VCaP (cell line): ENCODE measurements around the gene RARG.

Source experiments
- H3K27ac ChIP-seq: fragments of 450-650 bp; 2 replicates; pipeline ENCODE4 v1.5.1; 2017
- CTCF ChIP-seq: fragments of 450-650 bp; conservative IDR thresholded peaks from 2 replicates; pipeline ENCODE4 v1.5.1; 2017; ENCODE audit warnings: mild to moderate bottlenecking, moderate library complexity

The RARG gene

GRCh38 chr12:53201639-53202038 lies 30.4 kb downstream of the RARG start:
- H3K27ac ChIP-seq = no peak overlapping the region
- TF ChIP-seq CTCF = no peak

GRCh38 chr12:53201177-53201541 lies 30.9 kb downstream of the RARG start:
- no peak overlapping the region for H3K27ac ChIP-seq
- TF ChIP-seq CTCF = no peak

GRCh38 chr12:53200458-53201176 lies 31.4 kb downstream of the RARG start:
- TF ChIP-seq CTCF = no peak
- H3K27ac ChIP-seq = no peak overlapping the region

- no peak for TF ChIP-seq CTCF
- no peak overlapping the region for H3K27ac ChIP-seq
Measured at GRCh38 chr12:53200107-53200457, 31.9 kb downstream of the RARG start.

- no peak overlapping the region for H3K27ac ChIP-seq
- TF ChIP-seq CTCF = no peak
Measured at GRCh38 chr12:53199700-53200099, 32.3 kb downstream of the RARG start.

GRCh38 chr12:53198486-53199110 lies 33.4 kb downstream of the RARG start:
- H3K27ac ChIP-seq = no peak overlapping the region

More at GRCh38 chr12:53198486-53199110, 33.4 kb downstream of the RARG start:
- TF ChIP-seq CTCF = no peak
